Stimulated activated CD8-positive, alpha-beta memory T cell treated with anti-CD3 and anti-CD28 coated beads, Interleukin-12 subunit alpha, Interleukin-12 subunit beta, amount 100 ng/mL, for 24 hours (primary cell): ENCODE data around the gene MRPS23.

ENCODE experiments used
- DNase-seq: peaks from one replicate; pipeline ENCODE4 v3.0.0-alpha.2; 2020; ENCODE audit errors: extremely low read depth

MRPS23 gene

DNA sequence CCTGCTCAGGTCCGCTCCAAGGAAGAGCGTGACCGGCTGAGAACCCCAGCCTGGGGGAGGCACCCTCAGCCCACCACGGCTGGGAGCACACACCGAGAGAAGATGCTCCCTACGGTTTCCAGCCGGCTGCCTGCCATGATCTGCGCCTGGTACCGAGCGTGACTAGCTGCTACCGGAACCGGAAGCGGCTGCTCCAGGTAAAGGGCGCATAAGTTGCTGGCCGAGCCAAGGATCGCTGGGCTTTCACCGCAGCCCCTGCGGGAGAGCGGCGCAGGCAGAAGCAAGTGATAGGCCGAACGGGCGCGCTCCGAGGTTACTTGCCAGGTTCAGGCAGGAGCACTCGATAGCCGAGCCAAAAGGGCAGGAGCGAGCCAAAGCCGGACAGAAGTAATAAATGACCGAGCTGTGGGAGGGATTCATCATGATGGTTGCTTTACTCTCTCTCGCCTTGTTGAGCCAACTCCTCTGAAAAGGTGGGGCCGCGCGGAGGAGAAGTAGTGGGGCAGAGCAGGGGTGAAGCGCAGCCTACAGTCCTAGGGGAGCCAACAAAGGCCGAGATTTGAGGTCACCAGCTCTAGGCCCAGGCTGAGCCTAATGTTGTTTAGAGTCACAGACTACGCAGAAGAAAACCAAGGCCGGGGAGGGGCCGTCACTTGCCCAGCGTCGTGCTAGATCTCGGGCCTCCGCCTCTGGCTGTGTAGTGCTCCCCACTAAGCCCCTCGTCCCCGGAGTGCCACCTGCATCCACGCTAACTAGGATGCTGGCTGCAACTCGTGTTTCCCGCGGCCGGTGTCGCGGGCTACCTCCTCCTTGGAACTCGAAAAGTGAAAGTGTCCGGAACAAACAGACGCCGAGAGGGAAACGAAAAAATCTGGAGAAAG, at the start of gene MRPS23:
Gene MRPS23, minus strand, starts transcription at position 171 of the 881 bp plus-strand sequence. Its CDS starts 34 bp downstream, at position 137.
- peak; percentile 92 for DNase-seq

DNA sequence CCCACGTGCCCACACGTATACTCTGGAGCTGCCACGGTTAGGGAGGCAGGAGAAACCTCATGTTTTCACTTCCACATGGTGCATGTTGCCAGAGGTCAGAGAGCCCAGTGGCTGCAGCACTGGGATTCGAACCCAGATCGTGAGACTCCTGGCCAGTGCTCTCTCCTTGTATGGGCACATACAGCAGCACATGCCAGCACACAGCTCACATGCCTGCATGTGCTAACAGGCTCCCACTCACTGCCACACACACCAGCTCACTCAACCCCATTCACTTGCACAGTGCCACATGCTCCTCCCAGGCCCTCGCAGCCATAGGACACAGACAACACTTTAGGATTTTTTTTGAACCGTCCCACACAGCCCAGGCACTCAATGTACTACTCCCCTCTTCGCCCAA, 49.5 kb upstream of the MRPS23 start:
- no peak for DNase-seq

DNA sequence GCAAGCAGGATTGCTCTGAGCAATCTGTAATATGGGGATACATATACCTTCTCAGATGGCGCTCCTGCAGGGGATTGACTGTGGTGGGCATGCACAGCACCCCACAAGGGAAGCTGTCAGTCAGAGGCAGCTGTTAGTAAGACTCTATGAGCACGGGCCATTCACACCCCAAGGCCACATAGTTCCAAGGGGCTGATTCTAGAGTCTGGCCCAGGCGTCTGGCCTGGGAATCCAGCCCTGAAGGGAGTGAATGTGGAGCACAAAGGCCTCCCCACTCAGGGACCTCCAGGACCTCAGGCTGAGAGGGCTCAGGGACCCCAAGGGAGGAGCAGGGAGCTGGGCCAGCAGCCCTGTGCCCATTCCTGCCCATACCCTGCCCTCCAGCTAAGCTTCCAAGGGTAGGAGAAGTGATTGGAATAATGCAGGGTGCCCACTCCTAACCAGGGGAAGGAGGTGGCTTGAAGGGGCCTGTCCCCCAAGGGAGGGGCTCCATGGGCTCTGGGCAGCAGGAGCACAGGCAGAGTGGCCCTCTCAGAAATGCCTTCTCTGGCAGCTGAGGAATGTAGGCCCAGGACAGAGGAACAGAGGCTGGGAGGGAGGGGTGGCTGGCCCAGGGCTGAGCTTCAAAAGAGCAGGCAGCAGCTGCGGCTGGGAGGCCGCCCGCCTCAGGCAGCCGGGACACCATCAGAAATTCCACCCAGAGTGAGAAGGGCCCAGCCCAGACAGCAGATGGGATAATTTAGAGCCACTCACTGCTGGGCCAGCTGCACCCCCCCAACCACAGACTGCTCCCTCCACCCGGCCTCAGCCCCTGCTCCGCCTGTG, 48.9 kb upstream of the MRPS23 start:
- DNase-seq = no peak

DNA sequence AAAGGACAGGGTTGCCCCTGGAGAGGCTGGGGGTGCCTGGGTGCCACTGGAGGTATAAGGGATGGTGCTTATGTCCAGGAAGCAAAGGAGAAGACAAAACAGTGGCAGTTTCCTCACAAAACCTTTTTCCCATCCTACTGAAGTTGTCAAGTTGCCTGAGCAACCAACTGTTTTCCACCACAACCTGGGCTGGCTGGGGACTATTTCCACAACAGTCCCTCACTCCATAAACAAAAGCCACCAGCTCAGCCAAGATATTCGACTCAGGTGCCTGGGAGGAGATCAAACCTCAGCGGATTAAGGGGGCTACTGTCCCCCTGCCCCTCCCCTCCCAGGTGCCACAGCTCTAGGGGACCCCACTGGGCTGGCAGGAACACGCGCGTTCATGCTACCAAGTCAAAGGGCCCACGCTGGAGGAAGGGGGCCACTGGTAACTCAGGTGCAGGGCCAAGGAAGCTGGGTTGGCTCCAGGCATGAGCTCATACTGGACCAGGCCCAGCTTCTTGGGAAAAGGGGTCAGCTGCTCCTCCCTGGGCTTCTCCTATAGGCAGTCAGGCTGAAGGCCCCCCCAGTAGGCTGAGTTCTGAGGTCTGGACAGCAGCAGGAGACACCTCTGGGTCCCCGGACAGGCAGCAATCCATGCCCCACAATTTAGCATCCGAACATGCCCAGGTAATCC, 45.7 kb upstream of the MRPS23 start:
- DNase-seq = no peak

DNA sequence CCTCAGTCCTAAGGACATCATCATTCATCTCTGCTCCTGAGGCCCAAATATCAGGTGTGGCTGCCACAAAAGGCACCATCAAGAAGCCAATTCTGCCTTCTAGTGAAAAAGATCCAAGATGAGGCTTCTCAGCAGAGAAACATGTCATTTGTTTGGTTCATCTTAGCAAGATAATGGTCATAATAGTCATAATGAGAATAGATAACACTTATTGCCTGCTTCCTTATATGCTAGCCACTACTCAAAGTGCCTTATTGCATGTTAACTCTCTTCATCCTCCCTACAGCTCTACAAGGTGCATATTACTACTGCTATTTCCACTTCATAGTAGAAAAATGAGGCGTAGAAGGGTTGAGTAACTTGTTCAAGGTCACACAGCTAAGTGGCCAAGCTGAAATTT, 45.0 kb upstream of the MRPS23 start:
- no peak for DNase-seq

DNA sequence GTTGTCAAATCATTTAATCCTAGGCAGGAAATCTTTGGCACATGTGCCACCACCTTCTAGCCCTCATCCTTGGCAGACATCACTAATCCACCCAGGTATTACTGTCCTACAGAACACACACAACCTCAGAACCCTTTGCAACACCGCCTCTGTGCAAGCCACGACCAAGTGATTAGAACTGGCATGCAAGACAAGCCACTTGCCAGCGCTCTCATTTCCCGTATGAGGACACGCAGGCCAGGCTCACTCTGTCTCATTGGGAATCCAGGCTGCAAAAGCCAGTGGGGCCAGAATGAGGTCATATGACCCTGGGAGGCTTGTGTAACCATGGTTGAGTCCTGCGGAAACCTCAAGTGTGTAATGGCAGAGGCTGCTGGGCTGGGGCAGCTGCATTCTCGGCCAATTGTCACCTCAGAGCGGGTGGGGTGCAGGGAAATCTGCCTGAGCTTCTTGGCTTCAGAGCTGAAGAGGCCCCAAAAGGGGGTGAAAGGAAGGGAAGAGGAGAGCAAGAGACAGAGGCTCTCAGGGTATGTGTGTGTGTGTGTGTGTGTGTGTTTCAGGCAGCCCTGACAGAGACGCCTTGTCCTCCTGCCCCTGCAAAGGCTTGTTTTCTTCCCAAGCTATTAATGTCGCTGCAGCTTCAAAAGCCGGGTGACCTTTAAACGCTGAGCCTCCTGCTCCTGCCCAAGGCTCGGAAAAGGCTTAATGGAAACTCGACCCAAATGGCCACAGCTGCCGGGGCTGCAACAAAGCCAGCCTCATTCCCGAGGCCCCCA, 43.2 kb upstream of the MRPS23 start:
- no peak for DNase-seq

DNA sequence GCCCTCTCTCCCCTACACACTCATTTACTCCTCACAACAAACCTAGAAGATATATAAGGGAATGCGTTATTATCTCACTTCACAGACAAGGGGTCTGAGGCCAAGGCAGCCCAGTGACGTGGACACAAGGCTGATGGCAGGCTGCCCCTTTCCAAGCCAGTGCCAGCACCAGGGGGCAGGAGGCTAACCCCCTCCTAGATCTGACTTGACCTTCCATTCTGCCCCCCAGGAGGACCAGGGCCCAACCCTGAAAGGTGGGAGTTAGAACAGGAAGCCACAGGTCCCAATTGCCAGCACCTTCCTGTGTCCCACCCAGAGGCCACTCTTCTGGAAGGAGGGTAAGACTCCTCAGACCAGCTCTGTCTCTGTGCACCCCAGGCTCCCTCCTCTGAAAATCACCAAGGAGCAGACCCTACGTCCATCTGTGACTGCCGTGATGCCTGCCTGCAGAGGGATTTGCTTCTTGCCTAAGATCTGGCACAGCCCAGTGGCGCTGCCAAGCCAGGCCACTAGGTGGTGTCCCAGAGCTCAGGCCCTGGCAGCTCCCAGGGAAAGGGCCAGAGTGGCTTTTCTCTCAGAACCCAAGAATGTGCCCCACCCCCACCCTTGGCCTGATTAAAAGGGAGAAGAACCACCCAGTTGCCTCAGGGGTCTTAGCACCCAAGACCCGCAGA, 42.4 kb upstream of the MRPS23 start:
- DNase-seq = peak; percentile 40

DNA sequence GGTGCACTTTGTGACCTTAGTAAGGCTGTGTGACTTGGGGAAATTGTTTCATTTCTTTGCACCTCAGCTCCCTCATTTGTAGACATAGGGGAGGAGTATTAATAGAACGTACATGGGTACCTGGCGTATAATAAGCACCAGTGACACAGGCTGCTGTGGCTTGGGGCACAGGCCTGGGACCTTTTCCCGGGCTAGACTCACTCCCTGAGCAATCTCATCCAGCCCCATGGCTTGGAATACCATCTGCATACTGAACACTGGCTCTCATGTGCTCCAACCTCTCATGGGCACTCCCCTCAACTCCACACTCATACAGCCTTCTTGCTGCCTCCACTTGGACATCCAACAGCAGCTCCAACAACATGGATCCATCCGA, 41.0 kb upstream of the MRPS23 start:
- DNase-seq = no peak

DNA sequence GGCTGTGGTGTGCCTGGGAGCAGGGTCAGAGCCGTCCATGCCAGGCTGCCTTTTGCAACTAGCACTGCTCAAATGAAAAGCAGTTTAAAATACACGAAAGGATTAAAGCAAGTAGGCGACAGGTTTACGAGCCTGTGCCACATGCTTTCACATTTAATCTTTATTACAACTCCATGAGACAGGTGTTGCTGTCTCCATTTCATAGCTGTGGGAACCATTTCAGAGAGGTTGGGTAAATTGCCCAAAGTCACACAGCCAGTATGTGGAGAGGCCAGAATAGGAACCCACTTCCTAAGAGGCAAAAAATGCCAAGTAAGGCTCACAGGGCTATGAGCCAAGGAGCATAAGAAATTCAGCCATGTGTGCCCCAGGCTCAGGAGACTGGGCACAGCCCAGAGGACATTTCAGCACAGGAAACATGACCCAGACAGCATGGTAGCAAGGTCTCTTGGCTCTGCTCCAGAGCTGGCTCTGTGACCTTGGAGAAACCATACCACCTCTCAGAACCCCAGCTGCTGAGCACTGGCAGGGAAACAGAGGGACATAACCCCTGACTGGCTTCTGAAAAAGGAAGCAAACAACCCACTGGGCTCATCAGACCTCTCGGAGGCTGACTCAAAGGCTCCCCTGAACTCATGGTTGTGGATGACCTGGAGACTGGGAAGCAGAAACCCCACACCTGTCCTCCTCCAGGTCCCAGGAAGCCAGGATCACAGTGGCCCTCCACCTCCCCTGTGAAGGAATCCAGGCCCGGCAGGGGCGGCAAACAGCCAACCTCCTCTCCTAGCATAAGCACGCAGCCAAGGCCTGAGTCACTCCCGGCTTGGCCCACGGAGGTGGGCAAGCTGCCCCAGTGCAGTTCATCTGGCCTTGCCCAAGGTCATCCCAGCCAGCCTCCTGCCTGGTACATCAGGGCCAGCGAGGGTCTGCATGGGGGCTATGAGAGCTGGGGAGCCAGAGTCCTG, 40.3 kb upstream of the MRPS23 start:
- DNase-seq = no peak

DNA sequence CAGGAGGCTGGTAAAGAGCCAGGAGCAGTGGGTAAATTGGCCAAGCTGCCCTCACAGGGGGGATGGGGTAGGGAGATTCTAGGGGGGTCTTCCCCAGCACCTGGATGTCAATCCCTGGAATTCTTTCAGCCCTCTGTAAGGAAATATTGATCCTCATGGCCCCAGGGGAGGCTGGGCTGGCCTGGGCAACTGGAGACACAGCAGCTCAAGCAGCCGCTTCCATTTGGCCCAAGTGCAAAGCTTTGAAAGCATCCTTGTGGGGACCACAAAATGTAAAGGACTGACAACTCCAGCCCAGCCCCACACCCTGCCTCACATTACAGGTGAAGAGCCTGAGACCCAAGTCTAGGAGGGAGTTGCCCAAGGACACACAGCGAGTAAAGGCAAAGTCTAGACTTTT, 39.4 kb upstream of the MRPS23 start:
- DNase-seq = no peak

DNA sequence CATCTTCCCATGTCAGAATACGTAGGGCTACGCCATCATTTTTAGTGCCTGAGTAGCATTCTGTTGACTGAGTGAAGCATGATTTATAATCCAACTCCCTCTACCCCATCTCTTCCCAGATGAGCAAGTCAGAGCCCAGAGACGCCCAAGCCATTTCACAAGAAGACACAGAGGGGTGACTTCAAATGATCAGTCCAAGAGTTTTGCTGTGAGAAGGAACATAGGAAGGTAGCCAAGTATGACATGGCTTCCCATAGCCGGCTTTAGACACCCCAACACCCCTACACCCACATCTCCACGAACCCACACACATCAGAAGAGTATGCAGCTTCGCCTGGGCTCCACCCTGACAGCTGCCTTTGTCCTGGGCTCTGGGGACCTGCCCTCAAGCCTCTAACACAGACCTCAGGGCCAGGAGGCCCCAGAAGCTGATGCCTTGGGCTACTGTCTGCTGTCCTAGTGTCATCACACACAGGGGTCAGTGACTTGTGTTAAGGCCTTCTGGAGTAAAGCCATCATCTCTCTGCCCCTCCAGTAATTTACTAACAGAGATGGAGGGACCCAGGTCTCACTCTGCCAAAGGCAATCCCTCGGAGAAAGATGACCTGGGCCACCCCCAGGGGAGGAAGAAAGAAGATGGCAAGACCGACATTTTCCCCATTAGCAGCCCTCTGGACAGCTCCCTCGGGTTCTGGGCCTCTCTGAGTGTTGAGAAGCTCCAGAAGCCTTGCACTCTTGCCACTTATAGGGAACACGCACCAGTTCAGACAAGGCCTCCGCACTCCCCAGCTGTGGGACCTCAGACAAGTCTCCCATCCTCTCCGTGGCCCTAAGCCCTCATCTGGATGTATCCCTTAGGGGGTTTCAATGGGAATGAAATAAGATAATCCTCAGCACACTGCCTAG, 38.7 kb upstream of the MRPS23 start:
- no peak for DNase-seq

DNA sequence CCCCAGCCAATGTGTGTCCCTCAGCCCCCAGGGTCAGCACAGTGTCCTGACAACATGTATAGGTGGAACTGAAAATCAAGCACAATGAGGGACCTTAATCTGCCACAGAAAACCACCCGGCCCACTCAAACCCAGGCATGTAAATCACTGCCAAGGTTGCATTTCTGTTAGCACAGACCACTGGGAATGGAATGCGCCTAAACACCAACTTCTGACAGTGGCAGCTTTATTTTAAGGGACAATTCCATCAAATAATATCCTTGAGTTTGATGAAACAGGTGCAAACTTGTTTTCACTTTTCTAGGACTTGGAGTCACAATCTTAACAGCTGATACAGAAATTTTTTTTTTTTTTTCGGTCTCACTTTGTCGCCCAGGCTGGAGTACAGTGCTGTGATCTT, 37.3 kb upstream of the MRPS23 start:
- DNase-seq = no peak

DNA sequence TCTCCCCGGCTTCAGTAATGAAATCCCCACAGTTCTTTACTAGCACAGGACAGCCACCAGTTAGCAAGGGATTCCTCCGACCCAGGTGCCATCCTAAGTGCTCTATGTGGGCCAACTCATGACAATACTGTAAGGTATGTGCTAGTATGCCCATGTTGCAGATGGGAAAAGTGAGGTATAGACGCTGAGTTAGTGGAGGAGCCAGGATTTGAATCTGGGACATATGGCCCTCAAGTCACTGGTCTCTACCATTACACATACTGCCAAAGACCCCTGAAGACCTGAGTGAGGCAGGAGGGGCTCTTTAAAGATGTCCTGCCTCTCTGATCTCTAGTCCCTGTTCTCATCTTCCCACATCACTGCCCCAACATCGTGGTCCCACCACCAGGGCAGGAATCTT, 36.2 kb upstream of the MRPS23 start:
- DNase-seq = no peak

DNA sequence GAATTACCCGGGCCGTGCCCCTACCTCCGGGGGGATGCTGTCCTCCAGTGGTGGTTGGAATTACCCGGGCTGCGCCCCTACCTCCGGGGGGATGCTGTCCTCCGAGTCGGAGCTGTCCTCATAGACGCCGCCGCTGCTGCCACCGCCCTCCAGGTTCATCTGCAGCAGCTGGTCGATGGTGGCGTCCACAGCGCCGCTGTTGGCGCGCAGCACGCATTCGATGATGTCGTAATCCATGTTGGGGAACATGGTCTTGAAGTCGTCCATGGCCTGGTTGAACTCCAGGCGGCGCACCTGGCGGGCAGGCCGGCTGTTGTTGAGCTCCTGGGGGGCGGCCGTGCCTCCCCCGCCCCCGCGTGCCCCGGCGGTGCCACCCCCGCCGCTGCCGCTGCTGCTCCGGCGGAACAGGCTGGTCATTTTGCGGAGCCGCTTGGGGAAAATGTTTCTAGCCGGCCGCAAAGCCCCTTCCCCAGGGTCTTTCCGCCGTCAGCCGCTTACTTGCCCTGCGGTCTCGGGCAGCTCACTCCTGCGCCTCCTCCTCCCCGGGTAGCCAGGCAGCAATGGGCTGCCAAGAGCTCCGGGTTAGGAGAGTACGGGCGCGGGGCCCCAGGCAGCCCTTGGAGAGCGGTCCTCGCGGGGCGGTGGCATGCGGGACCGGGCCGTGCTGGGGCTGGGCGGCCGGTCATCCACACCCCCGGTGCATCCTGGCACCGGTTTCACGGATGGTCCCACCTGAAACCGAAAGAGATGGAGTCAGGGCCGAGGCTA, 35.5 kb upstream of the MRPS23 start:
- DNase-seq = no peak

DNA sequence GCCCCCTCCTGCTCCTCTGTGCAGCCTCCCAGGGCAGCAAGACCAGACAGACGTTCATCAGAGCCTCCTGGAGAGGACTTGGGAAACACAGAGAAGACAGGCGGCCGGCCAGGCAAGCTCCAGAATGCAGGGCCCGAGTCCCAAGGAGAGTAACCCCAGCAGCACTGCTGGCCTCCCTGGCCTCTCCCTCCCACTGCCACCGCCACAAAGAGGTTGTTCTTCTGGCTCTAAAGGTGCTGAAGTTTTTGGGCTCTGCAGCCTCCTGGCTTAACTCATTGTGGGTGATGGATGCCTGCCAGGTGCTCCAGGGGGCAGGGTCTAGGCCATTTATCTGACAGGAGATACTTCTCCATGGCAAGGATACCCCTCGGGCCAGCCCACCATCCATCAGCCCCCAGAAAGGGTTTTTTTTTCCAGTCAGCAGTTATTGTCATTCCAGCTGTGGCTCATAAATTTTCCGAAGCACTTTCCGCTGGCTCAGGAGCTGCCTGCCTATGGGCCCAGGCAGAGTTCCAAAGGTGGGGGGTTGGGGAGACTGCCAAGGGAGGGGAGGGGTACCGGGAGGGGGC, 32.0 kb upstream of the MRPS23 start:
- DNase-seq = no peak

DNA sequence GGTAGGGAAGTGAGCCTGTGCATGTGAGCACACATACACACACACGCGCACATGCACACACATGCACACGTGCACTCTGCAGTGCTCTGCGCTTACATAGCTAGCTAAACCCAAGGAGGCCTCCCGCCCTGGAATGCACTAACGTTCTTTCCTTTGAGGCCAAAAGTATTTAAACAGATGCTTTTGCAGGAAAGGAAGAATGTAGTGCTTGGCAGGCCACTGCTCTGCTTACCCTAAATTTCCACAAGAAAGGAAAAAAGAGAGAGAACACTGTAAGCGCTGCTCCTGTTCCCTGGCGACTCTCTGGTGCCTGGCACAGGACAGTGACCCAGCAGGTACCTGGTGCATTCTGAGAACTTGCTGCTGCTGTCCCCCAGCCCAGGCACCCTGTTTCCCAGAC, 31.3 kb upstream of the MRPS23 start:
- no peak for DNase-seq

DNA sequence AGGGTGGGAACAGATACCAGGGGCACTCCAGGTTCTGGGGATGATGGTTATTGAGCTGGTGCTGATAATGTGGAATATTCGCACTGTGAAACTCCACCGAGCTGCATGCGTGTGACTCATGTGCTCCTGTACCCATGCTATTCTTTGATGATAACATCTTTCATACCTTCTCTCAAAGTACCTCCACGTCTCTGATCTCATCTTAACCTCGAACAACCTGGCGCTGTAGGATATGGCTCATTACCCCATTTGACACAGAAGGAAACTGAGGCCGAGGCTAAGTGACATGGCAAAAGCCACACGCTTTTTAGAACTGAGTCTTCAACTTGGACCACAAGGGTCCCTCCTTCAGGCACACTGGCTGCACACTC, 30.2 kb upstream of the MRPS23 start:
- no peak for DNase-seq
